CD8-positive, alpha-beta memory T cell (primary cell): ENCODE measurements around the gene STEAP3. TPM values are rescaled to one million over a fixed set of nuclear protein-coding genes. Genes with fewer than 3 reads are reported as not detected.

Source experiments
- CTCF ChIA-PET: fragments of 350-600 bp; sonication (Branson Sonifier 250); formaldehyde crosslinking; loops from one replicate; lab custom pipeline; 2021; ENCODE audit warnings: antibody characterized with exemption; lab: Charles Lee
- POLR2A ChIA-PET: fragments of 350-600 bp; sonication (Branson Sonifier 250); formaldehyde crosslinking; loops from one replicate; lab custom pipeline; 2021; ENCODE audit warnings: antibody characterized with exemption; lab: Charles Lee
- DNase-seq, 5 donors: peaks; one replicate each; pipeline versions ENCODE4 v3.0.0 to v3.0.0-alpha.2; 2020 to 2022; ENCODE audit warnings: mixed read lengths in 1 of 5
- H3K27ac ChIP-seq: one replicate; pipeline ENCODE4 v1.7.0; 2013; ENCODE audit warnings: low read depth, mild to moderate bottlenecking, low read length, moderate library complexity
- H3K27me3 ChIP-seq: 2 replicates; pipeline ENCODE4 v1.7.0; 2013; ENCODE audit warnings: low read length, mild to moderate bottlenecking; ENCODE audit not compliant: insufficient read depth, poor library complexity, severe bottlenecking
- H3K36me3 ChIP-seq: 2 replicates; pipeline ENCODE4 v1.7.0; 2013; ENCODE audit warnings: mild to moderate bottlenecking, low read length, moderate library complexity; ENCODE audit not compliant: insufficient read depth
- H3K4me1 ChIP-seq: 2 replicates; pipeline ENCODE4 v1.7.0; 2013; ENCODE audit warnings: mild to moderate bottlenecking, low read length, moderate library complexity; ENCODE audit not compliant: insufficient read depth
- H3K4me3 ChIP-seq: 2 replicates; pipeline ENCODE4 v1.7.0; 2013; ENCODE audit warnings: mild to moderate bottlenecking, low read length
- H3K9me3 ChIP-seq: 2 replicates; pipeline ENCODE4 v1.7.0; 2013; ENCODE audit warnings: mild to moderate bottlenecking, low read length
- H3K27ac Mint-ChIP-seq, 8 donors: one replicate each; pipeline ENCODE4 v1.8.0; 2020 to 2021; ENCODE audit warnings: mixed read lengths in 8 of 8, mild to moderate bottlenecking in 6 of 8, inconsistent platforms in 3 of 8, moderate library complexity in 3 of 8
- H3K27me3 Mint-ChIP-seq, 2 donors: one replicate each; pipeline ENCODE4 v1.8.0; 2020 to 2021; ENCODE audit warnings: mixed read lengths in 2 of 2, mild to moderate bottlenecking in 1 of 2, moderate library complexity in 1 of 2
- H3K36me3 Mint-ChIP-seq, 3 donors: one replicate each; pipeline ENCODE4 v1.8.0; 2020 to 2021; ENCODE audit warnings: mixed read lengths in 3 of 3, inconsistent platforms in 1 of 3, mild to moderate bottlenecking in 1 of 3
- H3K4me1 Mint-ChIP-seq, 3 donors: one replicate each; pipeline ENCODE4 v1.8.0; 2020 to 2021; ENCODE audit warnings: mixed read lengths in 3 of 3, inconsistent platforms in 1 of 3, mild to moderate bottlenecking in 1 of 3
- H3K4me3 Mint-ChIP-seq, 7 donors: one replicate each; pipeline ENCODE4 v1.8.0; 2020 to 2021; ENCODE audit warnings: mixed read lengths in 7 of 7, mild to moderate bottlenecking in 6 of 7, moderate library complexity in 4 of 7, inconsistent platforms in 2 of 7
- H3K9me3 Mint-ChIP-seq, 5 donors: one replicate each; pipeline ENCODE4 v1.8.0; 2020 to 2022; ENCODE audit warnings: mixed read lengths in 5 of 5, mild to moderate bottlenecking in 3 of 5, moderate library complexity in 2 of 5, inconsistent platforms in 1 of 5
- polyA plus RNA-seq: library from polyadenylated mRNA; unstranded; fragments of 300-500 nt; fragmentation: Illumina TruSeq; gene quantifications from one replicate; pipeline ENCODE4 v1.2.3, GENCODE V29; 2021
- total RNA-seq, 2 experiments: library from RNA; stranded (reverse); gene quantifications; one replicate each; pipeline ENCODE4 v1.2.3, GENCODE V29; 2021

Gene STEAP3
- total and polyA plus RNA-seq, 3 experiments from 2014 or later = 0.11 to 0.41 (median 0.22) TPM

GRCh38 chr2:119261493-119262225 lies 38.0 kb downstream of the STEAP3 start:
- Mint-ChIP-seq H3K4me3 (no peak overlapping the region), H3K27me3 (peaks cover 10 to 18% of the 10 kb centered on the region in 2 donors), H3K27ac (no peak overlapping the region), H3K9me3 (no peaks in the 10 kb centered on the region), H3K4me1 (no peaks in the 10 kb centered on the region), H3K36me3 (no peaks in the 10 kb centered on the region)
- DNase-seq = no peak
- CTCF ChIA-PET = no interaction called here
- no peak overlapping the region for H3K4me3 ChIP-seq
- H3K27ac ChIP-seq = no peak overlapping the region
- H3K27me3 ChIP-seq = no peaks in the 10 kb centered on the region
- POLR2A ChIA-PET = no interaction called here
- no peaks in the 10 kb centered on the region for H3K9me3 ChIP-seq
- H3K36me3 ChIP-seq = no peaks in the 10 kb centered on the region
- H3K4me1 ChIP-seq = no peaks in the 10 kb centered on the region

GRCh38 chr2:119263025-119263424 lies 39.4 kb downstream of the STEAP3 start:
- Mint-ChIP-seq H3K4me3 (no peak overlapping the region), H3K9me3 (no peaks in the 10 kb centered on the region), H3K4me1 (no peaks in the 10 kb centered on the region), H3K27ac (no peak overlapping the region), H3K27me3 (peaks cover 8 to 18% of the 10 kb centered on the region in 2 donors), H3K36me3 (no peaks in the 10 kb centered on the region)
- POLR2A ChIA-PET = no interaction called here
- no peak overlapping the region for H3K4me3 ChIP-seq
- H3K4me1 ChIP-seq = no peaks in the 10 kb centered on the region
- no peaks in the 10 kb centered on the region for H3K9me3 ChIP-seq
- no peak for DNase-seq
- no peak overlapping the region for H3K27ac ChIP-seq
- no peaks in the 10 kb centered on the region for H3K36me3 ChIP-seq
- no peaks in the 10 kb centered on the region for H3K27me3 ChIP-seq
- CTCF ChIA-PET = no interaction called here

GRCh38 chr2:119263656-119264055 lies 40.0 kb downstream of the STEAP3 start:
- peaks cover 0 to under 1% (median 0%) of the 10 kb centered on the region in 3 donors for H3K36me3 Mint-ChIP-seq
- ChIA-PET CTCF (no interaction called here), POLR2A (no interaction called here)
- no peak overlapping the region for H3K27ac ChIP-seq
- H3K36me3 ChIP-seq = no peaks in the 10 kb centered on the region
- H3K27me3 ChIP-seq = no peaks in the 10 kb centered on the region
- H3K4me1 Mint-ChIP-seq = no peaks in the 10 kb centered on the region
- H3K9me3 Mint-ChIP-seq = no peaks in the 10 kb centered on the region
- no peak for DNase-seq
- peaks cover 10 to 18% of the 10 kb centered on the region in 2 donors for H3K27me3 Mint-ChIP-seq
- H3K4me3 ChIP-seq = no peak overlapping the region
- no peak overlapping the region for H3K27ac Mint-ChIP-seq
- H3K9me3 ChIP-seq = no peaks in the 10 kb centered on the region
- no peak overlapping the region for H3K4me3 Mint-ChIP-seq
- no peaks in the 10 kb centered on the region for H3K4me1 ChIP-seq

- CTCF ChIA-PET = interaction anchor here (0.9 kb wide), 1 partner anchor 18 kb away, joined by 3 read pairs; no protein-coding TSS in a partner anchor
- Mint-ChIP-seq H3K4me1 (no peaks in the 10 kb centered on the region), H3K4me3 (no peak overlapping the region), H3K27ac (no peak overlapping the region), H3K27me3 (peaks cover 10 to 18% of the 10 kb centered on the region in 2 donors), H3K9me3 (no peaks in the 10 kb centered on the region), H3K36me3 (peaks cover 0 to 4% (median 3%) of the 10 kb centered on the region in 3 donors)
- no peak overlapping the region for H3K27ac ChIP-seq
- H3K4me3 ChIP-seq = no peak overlapping the region
- H3K27me3 ChIP-seq = no peaks in the 10 kb centered on the region
- no peaks in the 10 kb centered on the region for H3K36me3 ChIP-seq
- H3K4me1 ChIP-seq = no peaks in the 10 kb centered on the region
- POLR2A ChIA-PET = no interaction called here
- no peak for DNase-seq
- no peaks in the 10 kb centered on the region for H3K9me3 ChIP-seq
These were observed 41.4 kb downstream of the STEAP3 start for GRCh38 chr2:119264781-119265692.

GRCh38 chr2:119265693-119266066 lies 42.0 kb downstream of the STEAP3 start:
- H3K4me3 ChIP-seq = no peak overlapping the region
- POLR2A ChIA-PET = no interaction called here
- no peak for DNase-seq
- peaks cover 10 to 20% of the 10 kb centered on the region in 2 donors for H3K27me3 Mint-ChIP-seq
- H3K9me3 ChIP-seq = no peaks in the 10 kb centered on the region
- H3K9me3 Mint-ChIP-seq = no peaks in the 10 kb centered on the region
- no peaks in the 10 kb centered on the region for H3K27me3 ChIP-seq
- H3K27ac Mint-ChIP-seq = no peak overlapping the region
- no peak overlapping the region for H3K27ac ChIP-seq
- no peaks in the 10 kb centered on the region for H3K4me1 ChIP-seq
- no peaks in the 10 kb centered on the region for H3K4me1 Mint-ChIP-seq
- H3K36me3 Mint-ChIP-seq = peaks cover 0 to 4% (median 3%) of the 10 kb centered on the region in 3 donors
- no peak overlapping the region for H3K4me3 Mint-ChIP-seq
- CTCF ChIA-PET = no interaction called here
- no peaks in the 10 kb centered on the region for H3K36me3 ChIP-seq

- CTCF ChIA-PET = no interaction called here
- Mint-ChIP-seq H3K4me3 (no peak overlapping the region), H3K4me1 (no peaks in the 10 kb centered on the region), H3K36me3 (peaks cover 0 to 4% (median 3%) of the 10 kb centered on the region in 3 donors), H3K9me3 (no peaks in the 10 kb centered on the region), H3K27me3 (peaks cover 10 to 21% of the 10 kb centered on the region in 2 donors), H3K27ac (no peak overlapping the region)
- Histone ChIP-seq H3K36me3 (no peaks in the 10 kb centered on the region), H3K4me3 (no peak overlapping the region), H3K27me3 (no peaks in the 10 kb centered on the region), H3K27ac (no peak overlapping the region), H3K9me3 (no peaks in the 10 kb centered on the region), H3K4me1 (no peaks in the 10 kb centered on the region)
- POLR2A ChIA-PET = no interaction called here
- DNase-seq = no peak
These were observed 42.5 kb downstream of the STEAP3 start for GRCh38 chr2:119266091-119266589.

GRCh38 chr2:119267604-119268003 lies 44.0 kb downstream of the STEAP3 start:
- no peaks in the 10 kb centered on the region for H3K4me1 Mint-ChIP-seq
- Histone ChIP-seq H3K27me3 (no peaks in the 10 kb centered on the region), H3K4me1 (no peaks in the 10 kb centered on the region), H3K9me3 (no peaks in the 10 kb centered on the region), H3K4me3 (no peak overlapping the region), H3K36me3 (no peaks in the 10 kb centered on the region), H3K27ac (no peak overlapping the region)
- ChIA-PET POLR2A (no interaction called here), CTCF (no interaction called here)
- no peak overlapping the region for H3K4me3 Mint-ChIP-seq
- peaks cover 10 to 23% of the 10 kb centered on the region in 2 donors for H3K27me3 Mint-ChIP-seq
- peaks cover 0 to 7% (median 3%) of the 10 kb centered on the region in 3 donors for H3K36me3 Mint-ChIP-seq
- no peaks in the 10 kb centered on the region for H3K9me3 Mint-ChIP-seq
- DNase-seq = no peak
- peak overlapping the region in 1 of 8 donors; percentile 41 for H3K27ac Mint-ChIP-seq

- H3K27ac ChIP-seq = no peak overlapping the region
- H3K27me3 ChIP-seq = no peaks in the 10 kb centered on the region
- H3K9me3 Mint-ChIP-seq = peaks cover 0 to 3% (median 0%) of the 10 kb centered on the region in 5 donors
- no peaks in the 10 kb centered on the region for H3K36me3 ChIP-seq
- no peak overlapping the region for H3K27ac Mint-ChIP-seq
- H3K4me3 ChIP-seq = no peak overlapping the region
- peaks cover 0 to 2% of the 10 kb centered on the region in 2 donors for H3K27me3 Mint-ChIP-seq
- H3K4me1 Mint-ChIP-seq = no peaks in the 10 kb centered on the region
- DNase-seq = no peak
- POLR2A ChIA-PET = no interaction called here
- H3K4me1 ChIP-seq = no peaks in the 10 kb centered on the region
- H3K36me3 Mint-ChIP-seq = peaks cover 0 to 6% (median 0%) of the 10 kb centered on the region in 3 donors
- CTCF ChIA-PET = no interaction called here
- no peaks in the 10 kb centered on the region for H3K9me3 ChIP-seq
- no peak overlapping the region for H3K4me3 Mint-ChIP-seq
These were observed 53.2 kb downstream of the STEAP3 start for GRCh38 chr2:119276864-119277263.
